ENCODE results near the gene FAXDC2.
A peak's percentile ranks its signal among the peaks of the same experiment; 100 is the strongest.
"Not testable (repeated sequence)": the region's sequence is repeated elsewhere in the genome, so short reads cannot be mapped to it uniquely, and the experiment has no call there.

Gene FAXDC2

GRCh38 chr5:154844809-154845208 is 5.6 kb downstream of the FAXDC2 start:
- Mint-ChIP-seq H3K4me1 (peaks cover 4% of the 10 kb centered on the region), H3K27me3 (no peaks in the 10 kb centered on the region), H3K9me3 (no peaks in the 10 kb centered on the region), H3K27ac (no peak overlapping the region), H3K4me3 (no peak overlapping the region)
- DNase-seq (no peak), ATAC-seq (no peak)

DNA sequence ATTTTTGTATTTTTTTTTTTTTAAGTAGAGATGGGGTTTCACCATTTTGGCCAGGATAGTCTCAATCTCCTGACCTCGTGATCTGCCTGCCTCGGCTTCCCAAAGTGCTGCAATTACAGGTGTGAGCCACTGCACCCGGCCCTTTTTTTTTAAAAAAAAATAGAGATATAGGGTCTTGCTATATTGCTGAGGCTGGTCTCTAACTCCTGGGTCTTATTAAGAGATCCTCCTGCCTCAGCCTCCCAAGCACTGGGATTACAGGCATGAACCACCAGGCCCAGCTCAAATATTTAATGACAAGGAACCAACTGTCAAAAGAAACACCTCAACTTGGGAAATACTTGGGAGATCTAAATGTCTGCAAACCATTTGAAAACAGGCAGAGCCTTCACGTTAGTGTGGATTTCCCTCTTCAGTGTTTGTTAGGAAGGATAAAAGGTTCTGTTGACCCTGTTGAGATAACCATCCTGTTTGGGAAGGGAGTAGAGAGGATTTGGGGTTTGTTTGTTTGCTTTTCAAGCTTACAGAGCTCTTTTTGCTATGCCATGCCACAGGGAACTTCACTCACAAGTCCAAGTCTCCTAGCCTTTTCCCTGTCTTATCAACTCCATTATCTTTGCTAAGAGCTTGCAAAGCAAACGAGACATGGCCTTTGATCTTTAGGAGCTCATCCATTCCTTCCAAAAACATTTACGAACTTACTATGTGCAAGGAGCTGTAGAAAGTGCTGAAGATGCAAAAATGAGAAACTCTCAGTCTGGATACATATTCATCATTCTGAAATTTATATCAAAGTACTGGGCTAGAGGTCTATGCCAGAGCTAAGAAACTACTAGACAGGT is 7.5 kb downstream of the FAXDC2 start:
- no peak overlapping the region for H3K27ac Mint-ChIP-seq

DNA sequence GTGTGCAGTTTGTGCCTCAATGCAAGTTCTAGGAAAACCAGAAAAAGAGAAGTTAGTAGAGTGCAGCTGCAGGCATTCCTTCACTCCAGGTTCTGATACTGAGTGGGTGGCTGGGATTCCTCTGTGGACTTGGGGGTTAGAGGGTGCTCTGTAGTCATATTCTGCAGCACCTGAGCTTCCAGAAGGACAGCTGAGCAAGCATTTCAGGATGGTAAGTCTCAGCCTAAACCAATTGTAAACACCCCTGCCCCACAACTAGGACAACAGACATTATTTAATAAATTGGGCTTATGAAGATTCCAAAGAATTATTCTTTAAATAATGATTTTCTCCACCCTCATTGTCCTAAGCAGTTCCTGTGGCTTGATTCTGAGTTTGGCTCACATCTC is 9.1 kb downstream of the FAXDC2 start:
- Mint-ChIP-seq H3K27me3 (no peaks in the 10 kb centered on the region), H3K4me1 (no peaks in the 10 kb centered on the region), H3K9me3 (no peaks in the 10 kb centered on the region), H3K27ac (no peak overlapping the region), H3K4me3 (no peak overlapping the region)
- DNase-seq (no peak), ATAC-seq (no peak)

More for the DNA sequence above, 7.5 kb downstream of the FAXDC2 start:
- DNase-seq = no peak
- ATAC-seq = no peak
- H3K27me3 Mint-ChIP-seq = no peaks in the 10 kb centered on the region
- no peak overlapping the region for H3K4me3 Mint-ChIP-seq
- H3K9me3 Mint-ChIP-seq = no peaks in the 10 kb centered on the region
- no peaks in the 10 kb centered on the region for H3K4me1 Mint-ChIP-seq

GRCh38 chr5:154840435-154841272 is 9.7 kb downstream of the FAXDC2 start:
- no peak for DNase-seq
- no peak overlapping the region for H3K4me3 Mint-ChIP-seq
- H3K27ac Mint-ChIP-seq = no peak overlapping the region
- no peak for ATAC-seq
- no peaks in the 10 kb centered on the region for H3K4me1 Mint-ChIP-seq
- no peaks in the 10 kb centered on the region for H3K9me3 Mint-ChIP-seq
- H3K27me3 Mint-ChIP-seq = no peaks in the 10 kb centered on the region

DNA sequence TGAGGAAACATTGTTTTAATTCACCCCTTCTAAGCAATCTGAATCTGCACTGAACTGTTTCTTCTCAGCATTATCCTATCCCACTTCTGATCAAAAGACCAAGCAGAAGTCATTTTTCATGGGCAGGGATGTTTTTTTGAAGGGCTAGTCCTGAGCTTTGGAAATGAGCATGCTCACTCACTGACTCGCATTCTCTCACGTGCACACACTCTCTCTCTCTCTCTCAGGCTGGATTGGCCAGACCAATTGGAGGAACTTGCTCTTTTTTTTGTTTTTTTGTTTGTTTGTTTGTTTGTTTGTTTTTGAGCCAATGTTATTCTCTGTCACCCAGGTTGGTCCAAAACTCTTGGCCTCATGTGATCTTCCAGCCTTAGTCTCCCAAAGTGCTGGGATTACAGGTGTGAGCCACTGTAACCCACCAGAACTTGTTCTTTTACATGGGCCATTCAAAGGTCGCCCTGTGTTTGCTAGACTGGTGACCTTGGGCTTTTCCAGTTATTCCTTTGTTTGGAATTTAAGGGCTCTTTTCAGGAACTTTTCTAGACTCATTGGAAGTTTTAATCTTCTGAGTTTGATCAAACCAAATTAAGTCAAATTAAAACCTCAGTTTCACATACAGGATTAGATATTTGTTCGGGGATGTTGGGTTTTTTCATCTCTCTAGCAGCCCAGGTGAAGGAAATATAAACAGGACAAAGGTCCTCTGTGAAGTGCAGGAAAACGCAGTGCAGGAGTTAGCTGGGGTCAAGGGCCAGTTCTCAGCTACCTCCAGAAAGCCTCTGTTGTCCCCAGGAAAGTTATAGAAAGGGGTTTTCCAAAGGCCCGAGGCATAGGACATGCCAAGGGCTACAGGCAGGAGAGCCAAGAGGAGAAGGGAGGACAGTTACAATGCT is 13.1 kb downstream of the FAXDC2 start:
- DNase-seq (no peak), ATAC-seq (no peak)
- Mint-ChIP-seq H3K27me3 (no peaks in the 10 kb centered on the region), H3K9me3 (no peaks in the 10 kb centered on the region), H3K4me3 (no peak overlapping the region), H3K27ac (peak overlapping the region in 1 of 2 donors; percentile 6), H3K4me1 (no peaks in the 10 kb centered on the region)

DNA sequence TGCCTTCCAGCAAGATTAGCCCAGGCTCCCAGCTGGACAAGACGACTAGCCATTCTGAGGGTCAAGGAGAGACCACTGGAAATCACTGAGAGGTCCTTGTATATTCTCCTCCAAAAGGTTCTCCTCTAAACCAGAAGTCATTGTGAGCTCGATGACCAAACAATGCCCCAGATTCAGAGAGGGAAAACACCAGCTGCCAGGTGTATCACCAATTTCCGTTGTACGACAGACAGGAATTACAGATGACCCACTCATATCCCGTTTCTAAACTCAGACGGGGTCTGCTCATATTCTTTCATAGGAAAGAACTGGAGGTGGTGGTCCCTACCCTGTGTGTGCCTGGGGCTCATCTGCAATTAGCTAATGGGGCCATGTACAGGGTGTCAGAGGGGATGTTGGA is 14.2 kb downstream of the FAXDC2 start:
- no peaks in the 10 kb centered on the region for H3K9me3 Mint-ChIP-seq
- DNase-seq (no peak), ATAC-seq (no peak)
- H3K4me3 Mint-ChIP-seq = no peak overlapping the region
- no peaks in the 10 kb centered on the region for H3K27me3 Mint-ChIP-seq
- no peaks in the 10 kb centered on the region for H3K4me1 Mint-ChIP-seq
- H3K27ac Mint-ChIP-seq = no peak overlapping the region

GRCh38 chr5:154835701-154836052 is 14.7 kb downstream of the FAXDC2 start:
- DNase-seq, H3K27ac Mint-ChIP-seq, ATAC-seq, H3K27me3 Mint-ChIP-seq, H3K4me3 Mint-ChIP-seq, H3K4me1 Mint-ChIP-seq, H3K9me3 Mint-ChIP-seq: not testable (repeated sequence)

DNA sequence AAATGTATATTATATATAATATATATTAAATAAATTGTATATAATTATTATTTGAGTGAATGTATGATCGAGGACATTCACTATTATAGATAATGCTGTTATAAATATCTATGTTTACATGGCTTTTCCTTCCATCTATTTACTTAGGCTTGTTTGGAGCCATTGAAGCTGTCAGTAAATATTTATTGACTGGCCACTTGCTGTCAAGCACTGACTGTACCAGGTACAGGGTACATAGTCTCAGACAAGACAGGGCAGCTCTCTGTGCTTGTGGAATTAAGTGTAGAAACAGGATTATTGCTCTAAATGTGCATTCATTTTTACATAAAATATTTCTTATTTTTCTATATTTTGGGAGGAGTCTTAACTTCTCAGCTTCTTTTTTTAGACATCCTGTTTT is 16.4 kb downstream of the FAXDC2 start:
- DNase-seq = no peak
- peaks cover 16% of the 10 kb centered on the region for H3K4me1 Mint-ChIP-seq
- H3K4me3 Mint-ChIP-seq = no peak overlapping the region
- H3K27me3 Mint-ChIP-seq = no peaks in the 10 kb centered on the region
- H3K27ac Mint-ChIP-seq = peak overlapping the region in 1 of 2 donors; percentile 53
- no peak for ATAC-seq
- no peaks in the 10 kb centered on the region for H3K9me3 Mint-ChIP-seq

DNA sequence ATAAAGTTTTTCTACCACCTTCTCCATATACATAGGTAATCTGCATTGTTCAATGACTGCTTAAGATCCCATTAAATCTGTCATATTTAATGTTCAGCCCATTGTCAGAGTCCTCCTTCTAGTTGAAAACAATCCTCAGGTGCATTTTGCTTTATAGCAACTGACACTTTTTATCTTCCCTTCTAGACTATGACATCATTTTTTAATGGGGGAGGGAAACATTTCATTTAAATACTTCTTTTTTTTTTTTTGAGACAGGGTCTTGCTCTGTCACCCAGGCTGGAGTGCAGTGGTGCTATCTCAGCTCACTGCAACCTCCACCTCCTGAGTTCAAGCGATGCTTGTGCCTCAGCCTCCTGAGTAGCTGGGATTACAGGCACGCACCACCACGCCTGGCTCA is 17.6 kb downstream of the FAXDC2 start:
- not testable (repeated sequence) for DNase-seq, H3K27ac Mint-ChIP-seq, H3K27me3 Mint-ChIP-seq, ATAC-seq, H3K4me3 Mint-ChIP-seq, H3K9me3 Mint-ChIP-seq
- H3K4me1 Mint-ChIP-seq = peaks cover 29% of the 10 kb centered on the region

DNA sequence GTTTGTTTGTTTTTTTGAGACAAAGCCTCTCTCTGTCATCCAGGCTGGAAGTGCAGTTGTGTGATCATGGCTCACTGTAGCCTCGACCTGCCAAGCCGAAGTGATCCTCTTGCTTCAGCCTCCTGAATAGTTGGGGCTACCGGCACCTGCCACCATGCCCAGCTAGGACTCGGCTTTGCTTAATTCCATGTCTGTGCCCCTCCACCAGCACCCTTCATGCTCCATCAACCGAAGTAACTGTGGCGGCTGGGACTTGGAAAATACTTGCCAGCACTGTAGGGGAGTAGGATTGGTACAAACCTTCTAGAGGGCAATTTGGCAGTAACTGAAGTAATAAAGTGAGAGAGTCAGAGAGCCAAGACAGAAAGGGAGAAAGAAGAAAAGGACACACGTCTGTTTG is 19.0 kb downstream of the FAXDC2 start:
- ATAC-seq = no peak
- Mint-ChIP-seq H3K27ac (peak overlapping the region in 1 of 2 donors; percentile 59), H3K9me3 (no peaks in the 10 kb centered on the region), H3K27me3 (no peaks in the 10 kb centered on the region), H3K4me1 (peaks cover 38% of the 10 kb centered on the region), H3K4me3 (no peak overlapping the region)
- DNase-seq = no peak

- H3K9me3 Mint-ChIP-seq = no peaks in the 10 kb centered on the region
- H3K4me1 Mint-ChIP-seq = peaks cover 38% of the 10 kb centered on the region
- DNase-seq = no peak
- no peaks in the 10 kb centered on the region for H3K27me3 Mint-ChIP-seq
- H3K27ac Mint-ChIP-seq = peak overlapping the region in 1 of 2 donors; percentile 84
- no peak overlapping the region for H3K4me3 Mint-ChIP-seq
- peak; percentile 18 for ATAC-seq
Observed at GRCh38 chr5:154830596-154830995, 19.8 kb downstream of the FAXDC2 start.

DNA sequence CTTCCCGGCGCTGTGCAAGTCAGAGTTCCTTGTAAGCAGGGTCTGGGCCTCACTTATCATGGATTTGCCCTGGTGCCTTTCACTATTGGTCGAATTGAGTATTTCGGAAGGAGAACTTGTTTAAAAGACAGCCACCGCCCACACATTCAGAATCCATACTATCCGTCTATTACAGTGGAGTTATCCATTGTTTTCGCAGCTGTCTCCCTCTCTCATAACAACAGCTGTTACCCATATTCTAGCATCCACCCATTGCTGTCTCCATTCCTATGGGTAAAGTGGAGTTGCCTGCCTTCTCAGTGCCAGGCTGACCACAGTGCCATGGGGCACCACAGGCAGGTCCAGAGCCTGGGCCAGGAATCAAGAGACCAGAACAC is 20.2 kb downstream of the FAXDC2 start:
- DNase-seq (no peak), ATAC-seq (no peak)
- H3K9me3 Mint-ChIP-seq = no peaks in the 10 kb centered on the region
- H3K27ac Mint-ChIP-seq = peak overlapping the region in 1 of 2 donors; percentile 59
- no peak overlapping the region for H3K4me3 Mint-ChIP-seq
- peaks cover 38% of the 10 kb centered on the region for H3K4me1 Mint-ChIP-seq
- no peaks in the 10 kb centered on the region for H3K27me3 Mint-ChIP-seq

DNA sequence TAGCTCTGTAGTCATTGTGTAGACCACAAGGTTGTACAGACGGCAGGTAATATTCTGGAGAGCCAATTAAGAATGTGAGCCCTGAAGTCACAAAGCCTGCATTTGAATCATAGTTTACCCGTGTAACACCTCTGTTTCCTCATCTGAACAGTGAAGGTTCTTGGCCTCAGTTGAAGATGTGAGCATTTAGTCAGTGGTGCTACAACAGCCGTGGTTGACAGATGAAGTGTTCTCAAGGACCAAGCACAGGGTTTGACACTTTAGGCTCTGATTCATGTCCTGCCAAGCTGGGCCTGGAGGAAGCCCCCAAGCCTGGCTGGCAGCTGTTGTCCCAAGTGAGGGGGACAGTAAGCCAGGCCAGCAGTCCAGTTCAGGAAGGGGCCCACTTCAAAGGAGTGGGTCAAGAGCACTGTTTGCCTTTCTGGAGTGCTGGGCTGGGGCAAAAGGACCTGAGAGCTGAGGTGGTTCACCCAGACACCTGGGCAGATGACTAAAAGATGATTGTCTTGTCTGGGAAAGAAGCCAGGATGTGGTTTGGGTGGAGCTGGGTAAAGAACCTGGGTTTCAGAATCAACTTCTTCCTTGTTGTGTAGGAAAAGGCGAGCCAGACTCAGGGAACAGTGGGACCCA is 20.7 kb downstream of the FAXDC2 start:
- peak overlapping the region; percentile 59 to 61 for H3K27ac Mint-ChIP-seq
- DNase-seq = peak in 1 of 2 donors; percentile 16
- ATAC-seq = peak; percentile 87
- no peaks in the 10 kb centered on the region for H3K27me3 Mint-ChIP-seq
- peaks cover 38% of the 10 kb centered on the region for H3K4me1 Mint-ChIP-seq
- H3K4me3 Mint-ChIP-seq = no peak overlapping the region
- no peaks in the 10 kb centered on the region for H3K9me3 Mint-ChIP-seq

- no peak overlapping the region for H3K27ac Mint-ChIP-seq
- no peaks in the 10 kb centered on the region for H3K27me3 Mint-ChIP-seq
- no peak for DNase-seq
Observed at GRCh38 chr5:154829181-154829588, 21.2 kb downstream of the FAXDC2 start.

DNA sequence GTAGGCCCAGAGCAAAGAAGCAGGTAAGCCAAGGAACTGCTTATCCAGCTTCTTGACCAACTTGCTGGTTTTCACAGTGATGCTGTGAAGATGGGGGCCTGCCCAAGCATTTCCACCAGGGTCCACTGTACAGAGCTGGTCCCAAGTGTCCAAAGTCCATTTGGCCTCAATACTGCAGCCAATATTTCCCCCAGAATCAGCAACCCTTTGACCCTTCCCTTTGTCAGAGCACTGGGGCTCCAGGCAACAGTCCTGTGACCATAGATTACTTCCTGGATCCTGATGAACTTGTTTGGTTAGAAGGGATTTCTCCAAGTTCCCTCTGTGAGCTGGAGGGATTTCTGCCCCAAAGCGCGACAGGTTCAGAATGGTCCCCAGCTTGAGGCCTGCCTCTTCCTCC is 26.3 kb downstream of the FAXDC2 start:
- H3K4me3 Mint-ChIP-seq = no peak overlapping the region
- no peak overlapping the region for H3K27ac Mint-ChIP-seq
- peaks cover 22% of the 10 kb centered on the region for H3K4me1 Mint-ChIP-seq
- ATAC-seq = no peak
- DNase-seq = no peak
- H3K27me3 Mint-ChIP-seq = no peaks in the 10 kb centered on the region
- H3K9me3 Mint-ChIP-seq = no peaks in the 10 kb centered on the region

More at GRCh38 chr5:154829181-154829588, 21.2 kb downstream of the FAXDC2 start:
- Mint-ChIP-seq H3K4me3 (no peak overlapping the region), H3K9me3 (no peaks in the 10 kb centered on the region), H3K4me1 (peaks cover 38% of the 10 kb centered on the region)
- no peak for ATAC-seq
